Body of pancreas (tissue), 4 donors: ENCODE results near the gene CEACAM16.

Source experiments
- POLR2A ChIP-seq, 3 donors: fragments of 450-650 bp; IDR thresholded peaks; one replicate each; pipeline ENCODE4 v1.6.1; 2016; ENCODE audit warnings: antibody characterized with exemption in 3 of 3, mild to moderate bottlenecking in 2 of 3
- TF ChIP-seq, protein P1 (sequence below), 7 experiments: fragments of 450-650 bp in 4 of 7; fragments of 200-600 bp in 3 of 7; sonication (generic) in 3 of 7; IDR thresholded peaks; one replicate each; pipeline ENCODE4 v1.5.1; 2016 to 2019; ENCODE audit warnings: antibody characterized with exemption in 7 of 7

- TF ChIP-seq POLR2A (IDR thresholded peaks at IDR 0.05), result no peak
- TF ChIP-seq, protein P1, sequence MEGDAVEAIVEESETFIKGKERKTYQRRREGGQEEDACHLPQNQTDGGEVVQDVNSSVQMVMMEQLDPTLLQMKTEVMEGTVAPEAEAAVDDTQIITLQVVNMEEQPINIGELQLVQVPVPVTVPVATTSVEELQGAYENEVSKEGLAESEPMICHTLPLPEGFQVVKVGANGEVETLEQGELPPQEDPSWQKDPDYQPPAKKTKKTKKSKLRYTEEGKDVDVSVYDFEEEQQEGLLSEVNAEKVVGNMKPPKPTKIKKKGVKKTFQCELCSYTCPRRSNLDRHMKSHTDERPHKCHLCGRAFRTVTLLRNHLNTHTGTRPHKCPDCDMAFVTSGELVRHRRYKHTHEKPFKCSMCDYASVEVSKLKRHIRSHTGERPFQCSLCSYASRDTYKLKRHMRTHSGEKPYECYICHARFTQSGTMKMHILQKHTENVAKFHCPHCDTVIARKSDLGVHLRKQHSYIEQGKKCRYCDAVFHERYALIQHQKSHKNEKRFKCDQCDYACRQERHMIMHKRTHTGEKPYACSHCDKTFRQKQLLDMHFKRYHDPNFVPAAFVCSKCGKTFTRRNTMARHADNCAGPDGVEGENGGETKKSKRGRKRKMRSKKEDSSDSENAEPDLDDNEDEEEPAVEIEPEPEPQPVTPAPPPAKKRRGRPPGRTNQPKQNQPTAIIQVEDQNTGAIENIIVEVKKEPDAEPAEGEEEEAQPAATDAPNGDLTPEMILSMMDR (IDR thresholded peaks at IDR 0.05), result no peak
Measured at GRCh38 chr19:44732235-44733014, 33.5 kb downstream of the CEACAM16 start.
